Measurements from ENCODE around the gene FILIP1.

Gene FILIP1

DNA sequence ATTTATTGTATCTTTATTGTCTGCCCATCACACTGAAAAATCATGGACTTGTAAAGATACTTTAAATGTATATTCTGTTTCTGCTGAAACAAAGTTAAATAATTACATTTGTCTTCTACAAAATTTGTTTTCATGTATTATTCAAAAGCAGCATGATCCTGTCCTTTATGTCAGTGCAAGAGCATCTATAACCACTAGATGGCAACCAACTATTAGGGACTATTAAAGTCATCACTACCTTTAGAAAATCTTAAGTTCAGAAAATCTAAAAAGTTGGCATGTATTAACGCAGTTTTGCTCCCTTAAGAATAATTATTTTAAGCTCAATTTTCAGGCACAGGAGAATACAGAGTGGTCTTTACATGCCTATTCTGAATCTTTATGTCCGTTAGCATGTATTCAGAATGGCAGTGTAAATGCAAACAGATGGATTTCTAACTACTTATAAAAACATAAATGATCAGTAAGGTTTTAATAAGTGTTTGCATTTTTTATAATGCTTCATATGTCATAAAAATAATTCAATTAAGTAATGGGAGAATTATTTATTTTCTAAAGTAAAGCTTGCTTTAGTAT, 226.8 kb downstream of the FILIP1 start:
- DNase-seq (ENCODE audit: low read depth) = no peak

DNA sequence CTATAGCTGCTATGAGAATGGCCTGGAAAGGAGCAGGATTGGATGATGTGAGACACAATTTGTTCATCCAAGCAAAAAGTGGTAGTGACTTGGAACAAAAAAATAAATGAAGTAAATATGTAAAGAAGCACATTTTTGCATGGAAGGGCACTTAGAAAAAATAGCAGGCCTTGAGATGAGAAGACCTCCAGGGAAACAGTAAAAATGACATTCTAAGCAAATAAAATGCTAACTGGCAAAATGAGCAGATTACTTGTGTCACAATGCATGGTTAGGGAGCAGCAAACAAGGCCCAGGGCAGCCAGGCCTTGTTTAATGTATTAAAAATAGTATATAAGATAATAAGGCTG, 230.2 kb downstream of the FILIP1 start:
- no peak for DNase-seq (ENCODE audit: low read depth)

DNA sequence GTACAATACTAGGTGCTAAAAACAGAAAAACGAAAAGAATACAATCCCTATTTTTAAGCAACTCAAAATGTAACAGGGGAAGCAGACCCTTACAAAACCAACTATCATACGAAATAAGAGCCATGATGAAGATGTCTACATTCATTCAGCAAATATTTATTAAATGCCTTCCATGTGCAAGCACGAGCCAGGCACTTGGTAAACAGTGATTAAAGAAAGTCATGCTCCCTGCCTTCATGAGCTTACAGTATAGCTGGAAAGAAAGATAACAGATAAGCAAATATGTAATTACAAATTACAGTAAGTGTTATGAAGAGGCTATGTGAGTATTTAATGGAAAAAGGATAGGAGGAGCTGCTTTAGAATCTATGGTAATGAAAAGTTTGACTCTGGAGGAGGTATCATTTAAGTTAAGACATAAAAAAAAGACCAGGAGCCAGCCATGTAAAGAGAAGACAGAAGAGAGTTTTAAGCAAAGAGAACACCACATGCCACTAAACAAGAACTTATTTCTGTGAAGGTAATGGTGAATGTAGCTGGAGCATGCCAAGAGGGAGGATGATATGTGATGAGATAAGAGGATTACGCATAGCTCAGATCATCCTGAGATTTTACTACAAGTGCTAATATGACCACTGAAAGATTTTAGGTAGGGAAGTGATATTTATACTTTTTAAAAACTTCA, 230.7 kb downstream of the FILIP1 start:
- no peak for DNase-seq (ENCODE audit: low read depth)

DNA sequence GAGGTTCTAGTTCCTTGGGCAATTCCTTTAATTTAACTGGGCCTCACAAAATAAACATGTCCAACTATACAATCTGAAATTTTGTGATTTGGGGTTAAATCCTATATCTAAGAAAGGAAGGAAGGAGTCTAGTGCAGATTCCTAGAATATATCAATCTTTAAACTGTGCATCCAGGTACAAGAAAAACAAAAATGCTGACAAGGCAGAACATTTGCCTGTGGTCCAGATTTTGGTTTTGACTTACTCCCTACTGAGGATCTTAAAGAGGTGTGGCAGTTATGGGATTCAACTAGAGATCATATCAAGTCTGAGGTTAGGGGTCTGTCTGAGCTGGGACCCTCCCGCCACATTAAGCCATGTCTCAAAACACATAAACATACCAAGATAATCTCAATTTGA, 232.3 kb downstream of the FILIP1 start:
- DNase-seq (ENCODE audit: low read depth) = no peak

DNA sequence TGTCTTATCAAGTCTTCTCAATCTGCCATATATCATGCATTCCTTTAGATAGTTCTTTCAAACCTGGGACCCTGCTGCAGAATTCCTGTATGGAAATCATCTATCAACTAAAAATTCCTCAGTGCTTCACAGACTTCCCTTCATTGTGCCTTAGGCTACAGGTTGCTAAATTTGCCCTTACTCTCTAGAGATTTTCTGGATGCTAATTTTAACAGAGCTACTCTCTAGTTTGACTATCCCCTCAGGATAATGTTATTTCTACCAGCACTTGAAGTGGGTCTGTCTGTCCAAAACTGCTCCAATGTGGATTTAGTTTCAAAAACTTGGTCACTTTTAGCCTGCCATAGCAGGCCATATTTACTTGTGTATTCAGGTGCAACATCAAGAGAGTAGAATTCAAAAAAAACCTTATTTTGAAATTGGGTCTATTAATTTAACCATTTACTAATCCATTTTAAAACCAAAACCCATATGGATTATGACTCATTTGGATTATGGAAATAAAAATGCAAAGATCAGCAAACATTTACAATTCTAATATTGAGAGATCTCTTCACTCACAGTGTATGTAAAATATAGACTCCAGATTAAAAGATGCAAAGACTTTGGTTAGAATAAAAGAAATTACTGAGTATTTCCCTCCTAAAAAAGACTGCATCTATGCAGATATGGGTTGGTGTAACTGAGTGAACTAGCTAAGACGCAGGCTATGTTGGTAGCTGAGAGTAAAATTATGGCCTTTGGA, 236.1 kb downstream of the FILIP1 start:
- DNase-seq (ENCODE audit: low read depth) = no peak

DNA sequence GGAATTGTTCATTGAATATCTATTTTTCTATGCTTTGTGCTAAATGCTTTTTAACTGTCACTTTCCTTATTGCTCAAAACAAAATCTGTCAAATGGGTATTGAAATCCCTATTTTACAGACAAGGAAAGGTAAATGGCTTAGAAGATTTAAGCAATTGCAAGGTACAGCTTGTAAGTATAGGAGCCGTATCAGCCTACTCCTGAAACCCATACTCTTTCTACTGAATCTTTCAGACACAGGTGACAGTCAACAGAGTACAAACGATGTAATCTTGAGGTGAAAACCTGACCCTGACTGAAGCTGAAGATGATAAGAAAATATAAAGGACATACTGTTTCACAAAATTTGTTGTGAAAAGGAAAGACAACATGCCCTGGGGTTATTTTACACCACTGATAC, 243.0 kb downstream of the FILIP1 start:
- DNase-seq (ENCODE audit: low read depth) = no peak

DNA sequence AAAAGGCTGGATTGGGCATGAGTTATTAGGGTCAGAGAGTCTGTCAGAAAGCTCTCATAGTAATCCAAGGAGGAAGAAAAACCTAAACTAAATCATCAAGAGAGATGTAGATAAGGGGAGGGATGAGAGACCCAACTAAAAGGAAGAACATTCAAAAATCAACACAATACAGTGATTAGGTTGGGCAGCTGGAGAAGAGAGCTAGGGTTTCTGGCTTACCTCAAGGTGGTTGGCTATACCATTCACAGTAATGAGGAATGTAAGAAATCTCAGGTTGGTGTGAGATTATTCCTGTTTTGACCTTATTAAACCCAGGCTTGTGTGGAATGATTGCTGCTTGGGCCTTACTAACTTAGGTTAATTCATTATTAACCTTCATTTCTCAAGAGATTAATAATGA, 243.8 kb downstream of the FILIP1 start:
- no peak for DNase-seq (ENCODE audit: low read depth)

DNA sequence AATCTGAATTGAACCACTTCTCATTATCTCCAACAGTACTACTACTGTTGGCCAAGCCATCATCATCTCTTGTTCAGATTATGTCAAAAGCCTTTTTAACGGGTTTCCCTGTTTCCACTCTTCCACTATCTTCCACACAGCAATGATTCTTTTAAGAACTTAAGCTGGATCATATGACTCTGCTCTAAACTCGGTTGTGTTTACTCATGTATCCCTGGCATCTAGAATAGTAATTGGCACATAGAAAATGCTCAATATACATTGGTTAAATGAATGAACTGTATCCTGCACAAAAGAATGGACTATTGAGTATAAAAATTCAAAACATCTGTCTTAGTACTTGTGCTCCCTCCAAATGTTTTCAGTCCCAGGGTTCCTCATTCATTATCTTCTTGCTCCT, 247.2 kb downstream of the FILIP1 start:
- DNase-seq (ENCODE audit: low read depth) = no peak

DNA sequence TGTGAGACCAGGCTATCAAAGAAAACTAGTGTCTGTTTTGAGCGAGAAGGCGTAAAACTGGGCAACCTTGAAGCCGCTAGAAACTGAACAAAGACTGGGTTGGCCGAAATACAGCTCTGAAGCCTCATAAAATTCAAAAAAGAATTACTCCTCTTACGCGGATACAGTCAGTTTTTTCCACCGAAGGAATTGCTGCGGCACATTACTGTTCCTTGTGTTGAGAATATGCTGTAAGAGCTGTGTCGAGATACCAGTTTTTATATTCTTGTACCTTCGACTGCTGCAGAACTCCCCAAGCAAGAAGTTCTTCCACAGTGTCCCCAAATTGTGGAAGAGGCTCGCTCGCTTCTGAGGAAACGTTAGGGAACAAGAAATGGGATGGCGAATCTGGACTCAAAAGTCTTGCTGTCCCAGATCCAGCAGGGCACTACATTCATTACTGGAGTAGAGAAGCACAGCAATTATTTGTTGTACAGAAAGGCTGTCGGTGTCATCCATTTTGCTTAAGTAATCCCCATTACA, 249.5 kb downstream of the FILIP1 start:
- DNase-seq (ENCODE audit: low read depth) = no peak

DNA sequence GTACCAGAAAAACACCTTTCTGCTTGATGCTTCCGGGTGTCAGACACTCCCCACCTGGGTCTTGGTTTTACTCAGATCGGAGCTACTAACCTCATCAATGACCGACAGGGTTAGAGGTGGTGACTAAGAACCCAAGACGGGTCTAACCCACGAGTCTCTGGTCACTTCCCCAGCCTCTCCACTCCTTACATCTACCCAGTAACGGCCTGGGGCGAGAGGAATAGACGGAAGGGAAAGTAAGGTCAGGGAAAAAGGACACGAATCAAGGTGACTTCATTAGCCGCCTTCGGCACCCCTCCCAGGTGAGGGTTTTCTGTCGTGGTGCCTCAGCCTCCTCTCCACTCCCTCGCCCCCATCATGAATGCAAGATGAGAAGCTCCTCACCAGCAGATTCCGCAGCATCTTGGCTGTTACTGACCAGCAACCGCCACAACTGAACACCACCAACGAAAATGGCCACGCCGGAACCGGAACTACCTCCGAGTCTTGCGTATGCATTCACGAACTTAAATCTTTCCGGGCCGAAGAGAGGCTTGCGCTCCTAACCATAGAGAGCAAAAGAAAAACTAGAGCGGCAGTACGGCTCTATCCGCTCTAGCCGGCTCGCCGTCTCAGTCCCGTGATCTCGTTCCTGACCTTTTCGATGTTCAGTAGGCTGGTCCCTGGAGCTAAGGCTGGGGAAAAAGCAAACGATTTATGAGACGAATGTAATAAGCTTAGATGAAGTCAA, 250.1 kb downstream of the FILIP1 start, which contains the start of gene COX7A2:
TSS of gene COX7A2 (minus strand) at position 469 of the 730 bp plus-strand sequence. CDS start at position 402, 67 bp downstream.
- DNase-seq (ENCODE audit: low read depth) = peak; percentile 82

All from activated T-cell treated with anti-CD3 and anti-CD28 coated beads for 24 hours (primary cell).